Hematopoietic multipotent progenitor cell treated with erythropoietin and hydrocortisone succinate and interleukin-3 and kit ligand, for 15 days (in vitro differentiated cells): Measurements from ENCODE around the gene UBE2C.
A peak's percentile ranks its signal among the peaks of the same experiment; 100 is the strongest.

ENCODE experiments used
- DNase-seq: peaks from one replicate; pipeline ENCODE4 v3.0.0-alpha.2; 2015; ENCODE audit warnings: low spot score

Gene UBE2C

DNA sequence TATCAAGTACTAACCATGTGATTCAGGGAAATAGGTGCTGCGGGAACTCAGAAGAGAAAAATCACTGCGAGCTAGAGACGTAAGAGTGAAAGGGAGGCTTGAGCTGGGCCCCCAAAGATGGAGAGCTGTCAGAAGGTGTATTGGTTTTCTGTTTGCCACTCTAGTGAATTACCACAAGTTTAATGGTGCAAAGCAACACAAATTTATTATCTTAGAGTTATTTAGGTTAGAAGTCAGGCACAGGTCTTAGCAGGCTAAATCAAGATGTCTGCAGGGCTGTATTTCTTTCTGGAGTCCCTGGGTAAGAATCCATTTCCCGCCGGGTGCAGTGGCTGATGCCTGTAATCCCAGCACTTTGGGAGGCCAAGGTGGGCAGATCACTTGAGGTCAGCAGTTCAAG lies 47.5 kb downstream of the UBE2C start:
- no peak for DNase-seq

DNA sequence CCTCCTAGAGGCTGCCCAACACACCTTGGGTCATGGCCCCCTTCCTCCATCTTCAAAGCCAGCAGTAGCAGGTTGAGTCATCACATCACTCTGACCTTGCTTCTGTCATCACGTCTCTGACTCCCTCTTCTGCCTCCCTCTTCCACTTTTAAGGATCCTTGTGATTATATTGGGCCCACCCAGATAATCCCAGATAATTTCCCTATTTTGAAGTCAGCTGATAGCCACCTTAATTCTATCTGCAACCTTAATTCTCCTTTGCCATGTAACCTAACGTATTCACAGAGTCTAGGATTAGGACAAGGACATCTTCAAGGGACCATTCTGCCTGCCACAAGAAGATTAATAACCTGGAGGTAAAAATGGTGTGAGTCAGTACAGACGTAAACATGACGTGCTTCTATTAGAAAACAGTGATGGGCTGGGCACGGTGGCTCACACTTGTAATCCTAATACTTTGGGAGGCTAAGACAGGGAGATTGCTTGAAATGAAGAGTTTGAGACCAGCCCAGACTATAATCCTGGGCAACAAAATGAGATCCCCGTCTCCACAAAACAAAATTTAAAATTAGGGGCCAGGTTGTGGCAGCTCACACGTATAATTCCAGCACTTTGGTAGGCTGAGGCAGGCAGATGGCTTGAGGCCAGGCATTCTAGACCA lies 48.2 kb downstream of the UBE2C start:
- no peak for DNase-seq

DNA sequence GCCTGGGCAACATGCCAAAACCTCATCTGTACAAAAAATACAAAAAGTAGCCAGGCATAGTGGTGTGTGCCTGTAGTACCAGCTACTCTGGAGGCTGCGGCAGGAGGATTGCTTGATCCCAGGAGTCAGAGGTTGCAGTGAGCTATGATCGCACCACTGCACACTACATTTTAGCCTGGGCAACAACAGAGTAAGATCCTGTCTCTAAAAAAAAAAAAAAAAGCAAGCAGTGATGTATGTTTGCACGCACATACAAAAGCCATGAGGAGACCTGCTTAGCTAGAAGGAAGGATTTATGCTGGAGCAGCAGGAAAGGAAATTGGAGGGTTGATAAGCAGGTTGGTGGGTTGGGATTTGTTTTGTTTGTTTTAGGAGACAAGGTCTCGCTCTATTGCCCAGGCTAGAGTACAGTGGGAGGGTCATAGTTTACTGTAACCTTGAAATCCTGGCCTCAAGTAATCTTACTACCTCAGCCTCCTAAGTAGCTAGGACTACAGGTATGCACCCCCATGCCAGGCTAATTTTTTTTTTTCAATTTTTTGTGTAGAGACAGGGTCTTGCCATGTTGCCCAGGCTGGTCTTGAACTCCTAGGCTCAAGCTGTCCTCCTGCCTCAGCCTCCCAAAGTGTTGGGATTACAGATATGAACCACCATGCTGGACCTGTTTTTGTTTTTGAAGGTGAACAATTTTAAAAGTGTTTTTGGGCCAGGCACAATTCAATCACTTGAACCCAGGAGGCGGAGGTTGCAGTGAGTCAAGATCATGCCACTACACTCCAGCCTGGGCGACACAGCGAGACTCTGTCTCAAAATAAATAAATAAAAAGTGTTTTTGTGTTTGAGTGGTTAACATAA lies 49.0 kb downstream of the UBE2C start:
- DNase-seq, result peak; percentile 75

DNA sequence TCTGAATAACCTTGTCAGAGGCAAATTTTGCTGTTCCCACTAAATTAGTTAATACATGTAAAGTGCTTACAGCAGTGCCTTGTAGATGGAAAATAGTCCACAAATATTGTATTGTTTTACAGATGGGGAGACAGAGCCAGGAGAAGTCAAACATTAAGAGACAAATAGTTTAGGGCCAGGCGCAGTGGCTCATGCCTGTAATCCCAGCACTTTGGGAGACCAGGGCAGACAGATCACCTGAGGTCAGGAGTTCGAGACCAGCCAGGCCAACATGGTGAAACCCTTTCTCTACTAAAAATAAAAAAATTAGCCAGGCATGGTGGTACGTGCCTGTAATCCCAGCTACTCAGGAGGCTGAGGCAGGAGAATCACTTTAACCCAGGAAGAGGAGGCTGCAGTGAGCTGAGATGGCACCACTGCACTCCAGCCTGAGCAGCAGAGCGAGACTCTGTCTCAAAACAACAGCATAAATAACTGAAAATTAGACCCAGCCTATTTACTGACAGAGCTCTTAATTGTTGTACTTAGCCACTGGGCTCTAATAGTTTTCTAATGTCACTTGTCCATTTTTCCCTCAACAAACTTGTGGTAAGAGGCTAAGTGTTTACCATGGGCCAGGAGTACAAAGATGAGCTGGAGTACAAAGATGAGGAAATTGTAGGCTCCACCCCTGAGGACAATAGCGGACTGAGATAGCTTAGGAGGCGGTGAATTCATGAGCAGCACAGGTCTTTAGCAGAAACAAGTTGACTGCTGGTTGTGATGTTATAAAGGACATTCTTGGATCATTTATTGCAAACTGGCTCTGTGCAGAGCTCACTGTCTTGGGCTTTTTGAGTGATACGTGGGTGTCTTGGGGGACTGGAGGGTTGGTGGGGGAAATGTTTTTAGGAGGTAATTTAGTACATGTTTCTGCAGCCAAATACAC lies 51.4 kb downstream of the UBE2C start:
- no peak for DNase-seq

DNA sequence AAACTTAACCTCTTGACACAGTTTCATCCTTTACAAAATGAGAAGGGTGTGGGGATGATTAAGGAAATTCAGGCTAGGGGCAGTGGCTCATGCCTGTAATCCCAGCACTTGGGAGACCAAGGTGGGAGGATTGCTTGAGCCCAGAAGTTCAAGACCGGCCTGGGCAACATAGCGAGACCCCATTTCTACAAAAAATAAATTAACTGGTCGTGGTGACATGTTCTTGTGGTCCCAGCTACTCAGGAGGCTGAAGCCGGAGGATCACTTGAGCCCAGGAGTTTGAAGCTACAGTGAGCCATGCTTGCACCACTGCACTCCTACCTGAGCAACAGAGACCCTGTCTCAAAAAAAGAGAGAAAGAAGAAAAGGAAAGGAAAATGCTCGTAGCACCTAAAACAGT lies 54.0 kb downstream of the UBE2C start:
- DNase-seq, result no peak
